Measurements from ENCODE around the gene CERS2. TPM values are rescaled to one million over a fixed set of nuclear protein-coding genes. Genes with fewer than 3 reads are reported as not detected.

Gene CERS2
- total RNA-seq, 4 donors from 2014 or later: 28.8 to 50.1 (median 41.3) TPM

GRCh38 chr1:151003180-151003579, 28.5 kb upstream of the CERS2 start:
- TF ChIP-seq POLR2A (IDR thresholded peaks at IDR 0.05) (no peak), CTCF (IDR thresholded peaks at IDR 0.05) (no peak)
- DNase-seq (ENCODE audit: low spot score in 2 of 2): no peak
- H3K4me3 ChIP-seq (ENCODE audit: low read depth, poor library complexity, severe bottlenecking): no peak overlapping the region
- intact Hi-C loops (cut with DNase I; ENCODE audit: low total_unique reads): no loop called here

GRCh38 chr1:151002611-151003010, 28.0 kb upstream of the CERS2 start:
- WGBS, 2 donors: 47 to 51% methylated on average over 2 of the region's 2 CpGs
- TF ChIP-seq CTCF (IDR thresholded peaks at IDR 0.05) (no peak), POLR2A (IDR thresholded peaks at IDR 0.05) (no peak)
- DNase-seq (ENCODE audit: low spot score in 2 of 2): no peak
- H3K4me3 ChIP-seq (ENCODE audit: low read depth, poor library complexity, severe bottlenecking): no peak overlapping the region
- intact Hi-C loops (cut with DNase I; ENCODE audit: low total_unique reads): no loop called here

GRCh38 chr1:151002051-151002450, 27.4 kb upstream of the CERS2 start:
- WGBS, 2 donors: 61 to 72% methylated on average over 3 of the region's 3 CpGs
- no peak overlapping the region for H3K4me3 ChIP-seq (ENCODE audit: low read depth, poor library complexity, severe bottlenecking)
- intact Hi-C loops (cut with DNase I; ENCODE audit: low total_unique reads): no loop called here
- no peak for TF ChIP-seq POLR2A (IDR thresholded peaks at IDR 0.05)
- DNase-seq (ENCODE audit: low spot score in 2 of 2): no peak

- no peak for TF ChIP-seq POLR2A (IDR thresholded peaks at IDR 0.05)
- H3K4me3 ChIP-seq (ENCODE audit: low read depth, poor library complexity, severe bottlenecking): no peak overlapping the region
- WGBS, 2 donors: 70 to 85% methylated on average over 4 of the region's 4 CpGs
- intact Hi-C loops (cut with DNase I; ENCODE audit: low total_unique reads): no loop called here
- no peak for DNase-seq (ENCODE audit: low spot score in 2 of 2)
Measured at GRCh38 chr1:151001602-151002001, 27.0 kb upstream of the CERS2 start.

GRCh38 chr1:151000408-151000807, 25.8 kb upstream of the CERS2 start:
- no peak overlapping the region for H3K4me3 ChIP-seq (ENCODE audit: low read depth, poor library complexity, severe bottlenecking)
- DNase-seq (ENCODE audit: low spot score in 2 of 2): no peak
- 97% methylated on average over 3 of the region's 3 CpGs for WGBS, 2 donors
- TF ChIP-seq POLR2A (IDR thresholded peaks at IDR 0.05) (no peak), CTCF (IDR thresholded peaks at IDR 0.05) (no peak)
- intact Hi-C loops (cut with DNase I; ENCODE audit: low total_unique reads): no loop called here

- 90 to 93% methylated on average over 2 of the region's 2 CpGs for WGBS, 2 donors
- intact Hi-C loops (cut with DNase I; ENCODE audit: low total_unique reads): loop anchor here (10.0 kb wide), 2 partner anchors 445 to 515 kb away; partner anchors contain the start of gene TARS2
- DNase-seq (ENCODE audit: low spot score in 2 of 2): no peak
- H3K4me3 ChIP-seq (ENCODE audit: low read depth, poor library complexity, severe bottlenecking): no peak overlapping the region
- no peak for TF ChIP-seq CTCF (IDR thresholded peaks at IDR 0.05)
- no peak for TF ChIP-seq POLR2A (IDR thresholded peaks at IDR 0.05)
Measured at GRCh38 chr1:150999926-151000325, 25.3 kb upstream of the CERS2 start.

GRCh38 chr1:150999051-150999674, 24.5 kb upstream of the CERS2 start:
- DNase-seq (ENCODE audit: low spot score in 2 of 2): no peak
- WGBS, 2 donors: 79 to 82% methylated on average over 17 of the region's 17 CpGs
- intact Hi-C loops (cut with DNase I; ENCODE audit: low total_unique reads): loop anchor here (10.0 kb wide), 2 partner anchors 444 to 514 kb away; partner anchors contain the start of gene TARS2
- no peak overlapping the region for H3K4me3 ChIP-seq (ENCODE audit: low read depth, poor library complexity, severe bottlenecking)
- TF ChIP-seq POLR2A (IDR thresholded peaks at IDR 0.05): no peak
- no peak for TF ChIP-seq CTCF (IDR thresholded peaks at IDR 0.05)

Data from lower leg skin (tissue), 4 donors.